GM12892 (cell line): ENCODE results near the gene FNDC3A.

ENCODE experiments used
- POLR2A ChIP-seq: IDR thresholded peaks from 2 replicates; pipeline ENCODE4 v1.6.1; 2011; ENCODE audit warnings: low read depth, low read length, control low read depth
- POLR2AphosphoS5 ChIP-seq: IDR thresholded peaks from 2 replicates; pipeline ENCODE4 v1.6.1; 2011; ENCODE audit warnings: low read depth, low read length, control low read depth

DNA sequence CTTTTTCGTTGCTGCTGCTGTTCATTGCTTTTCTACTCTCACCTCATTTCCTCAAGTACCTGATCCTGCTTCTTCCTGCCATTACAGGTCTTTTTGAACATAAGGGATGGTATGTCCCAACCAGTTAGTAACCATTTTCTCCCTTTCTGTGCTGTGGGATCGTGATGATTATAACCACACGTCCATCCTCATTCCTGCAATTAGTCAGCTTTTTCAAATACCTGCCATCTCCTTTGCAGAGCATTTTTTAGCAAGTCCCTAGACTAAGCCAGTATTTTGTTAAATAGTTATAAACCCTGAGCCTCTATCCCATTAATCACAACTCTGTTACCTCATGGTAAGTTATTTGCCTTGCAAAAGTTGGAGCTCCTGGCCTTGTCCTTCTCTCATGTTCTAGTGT, 109.2 kb downstream of the FNDC3A start:
- TF ChIP-seq POLR2AphosphoS5: no peak
- TF ChIP-seq POLR2A: no peak
